Stimulated activated CD8-positive, alpha-beta memory T cell treated with anti-CD3 and anti-CD28 coated beads, Interleukin-7, amount 100 ng/mL, for 24 hours (primary cell): ENCODE measurements around the gene MS4A6A.

Source experiments
- DNase-seq: peaks from one replicate; pipeline ENCODE4 v3.0.0-alpha.2; 2020; ENCODE audit warnings: low read depth

The MS4A6A gene

GRCh38 chr11:60128376-60128775, 54.5 kb downstream of the MS4A6A start:
- no peak for DNase-seq

DNA sequence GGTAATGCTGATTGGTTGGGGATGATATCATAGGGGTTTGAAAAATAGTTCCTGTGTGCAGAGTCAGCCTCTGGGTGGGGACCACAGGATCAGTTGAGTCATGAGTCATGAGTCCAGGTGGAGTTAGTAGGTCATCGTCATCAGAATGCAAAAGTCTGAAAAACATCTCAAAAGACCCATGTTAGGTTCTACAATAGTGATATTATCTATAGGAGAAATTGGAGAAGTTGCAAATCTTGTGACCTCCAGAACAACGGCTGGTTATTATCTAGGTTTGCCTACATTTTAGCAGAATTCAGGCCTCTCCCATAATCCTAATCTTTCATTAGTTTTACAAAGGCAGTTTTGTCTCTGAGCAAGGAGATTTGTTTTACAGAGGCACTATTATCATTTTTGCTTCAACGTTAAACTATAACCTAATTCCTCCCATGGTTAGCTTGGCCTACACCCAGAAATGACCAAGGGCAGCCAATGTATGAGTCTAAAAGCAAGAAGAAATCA, 55.5 kb downstream of the MS4A6A start:
- DNase-seq = no peak

DNA sequence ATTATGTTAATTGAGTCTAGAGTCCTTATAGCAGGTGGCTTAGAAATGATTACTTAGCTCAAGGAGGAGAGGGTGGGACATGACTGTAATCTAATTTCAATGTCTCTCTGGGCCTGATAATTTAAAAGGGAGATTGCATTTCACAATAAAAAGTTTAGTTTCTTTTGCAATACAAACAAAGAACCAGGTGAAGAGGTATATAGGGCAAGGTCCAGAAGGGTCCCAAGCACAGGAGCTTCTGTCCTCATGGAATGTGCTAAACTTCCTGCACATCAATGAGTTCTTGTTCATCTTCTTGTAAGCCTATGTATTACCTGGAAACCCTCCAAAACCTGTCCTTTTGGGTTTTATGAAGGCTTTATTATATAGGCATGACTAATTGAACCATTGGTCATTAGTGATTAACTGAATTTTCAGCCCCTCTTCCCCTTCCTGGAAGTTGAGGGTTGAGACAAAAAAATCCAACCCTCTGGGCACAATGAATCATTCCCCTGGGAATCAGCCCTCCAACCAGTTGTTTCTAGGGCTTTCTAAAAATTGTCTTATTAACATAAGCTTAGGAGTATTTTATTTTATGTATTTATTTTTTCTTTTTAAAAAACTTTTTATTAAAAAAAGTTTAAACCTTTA, 56.8 kb downstream of the MS4A6A start:
- no peak for DNase-seq

DNA sequence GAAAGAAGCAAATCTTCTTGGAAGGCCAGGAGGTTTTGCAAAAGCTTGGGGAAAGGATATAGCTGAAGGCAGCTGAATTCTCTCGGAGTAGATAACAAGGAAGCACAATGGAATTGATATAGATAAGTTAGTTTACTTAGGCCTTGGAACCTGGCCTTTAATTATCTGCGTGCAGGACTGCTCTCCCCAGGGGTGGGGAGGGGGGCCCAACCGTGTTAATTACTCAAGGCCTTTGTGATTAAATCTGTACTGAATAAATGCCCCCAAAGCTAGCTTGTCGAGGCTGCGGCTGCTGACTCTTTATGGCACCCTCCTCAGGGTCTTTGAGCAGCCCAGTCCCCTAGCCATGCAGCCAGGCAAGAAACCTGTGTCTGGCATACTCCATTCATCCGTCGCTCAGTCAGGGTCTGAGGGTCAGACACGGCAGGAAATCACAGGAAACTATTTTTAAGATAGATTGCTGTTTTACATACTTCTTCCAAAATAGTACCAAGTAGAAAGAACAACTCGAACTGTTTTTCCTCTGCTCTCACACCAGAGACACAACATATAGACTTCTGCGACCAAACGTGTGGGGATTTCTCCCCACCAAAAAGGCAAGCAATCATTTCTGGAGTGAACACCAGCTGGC, 58.0 kb downstream of the MS4A6A start:
- DNase-seq = no peak
